Right lobe of liver (tissue), 4 donors: Measurements from ENCODE around the gene PRKCZ.

Source experiments
- POLR2A ChIP-seq: fragments of 450-650 bp; IDR thresholded peaks from one replicate; pipeline ENCODE4 v1.6.1; 2017; ENCODE audit warnings: antibody characterized with exemption, mild to moderate bottlenecking
- TF ChIP-seq, protein P1 (sequence below), 4 donors: fragments of 200-600 bp in 3 of 4; fragments of 450-650 bp in 1 of 4; IDR thresholded peaks; one replicate each; pipeline versions ENCODE4 v1.5.1 to v1.8.0; 2016 to 2022; ENCODE audit warnings: antibody characterized with exemption in 4 of 4, mild to moderate bottlenecking in 2 of 4
- donor health status: DM: no; HTN: no; CAD: no.
- donor health status: DM: no; HTN: no; CAD: no.
- donor health status: DM: no; HTN: yes; CAD: no.

DNA sequence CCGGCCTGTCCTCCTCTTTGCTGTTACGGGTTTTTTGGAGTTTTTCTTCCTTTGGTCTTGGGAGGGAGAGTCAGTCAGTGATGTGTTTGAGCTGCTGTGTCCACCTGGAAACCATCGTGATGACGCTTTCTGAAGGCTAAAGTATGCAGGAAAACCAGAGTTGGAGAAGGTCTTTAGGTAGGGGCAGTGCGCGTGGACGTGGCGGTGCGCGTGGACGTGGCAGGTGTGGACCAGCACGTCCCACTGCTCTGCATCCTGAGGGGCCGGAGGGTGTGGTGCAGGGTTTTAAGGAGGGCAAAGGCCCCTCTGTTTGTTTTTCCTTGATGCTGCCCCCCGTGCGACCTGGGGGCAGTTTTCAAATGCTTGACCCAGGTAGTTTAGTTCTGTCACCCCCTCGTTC is 29.9 kb downstream of the PRKCZ start:
- TF ChIP-seq, protein P1, sequence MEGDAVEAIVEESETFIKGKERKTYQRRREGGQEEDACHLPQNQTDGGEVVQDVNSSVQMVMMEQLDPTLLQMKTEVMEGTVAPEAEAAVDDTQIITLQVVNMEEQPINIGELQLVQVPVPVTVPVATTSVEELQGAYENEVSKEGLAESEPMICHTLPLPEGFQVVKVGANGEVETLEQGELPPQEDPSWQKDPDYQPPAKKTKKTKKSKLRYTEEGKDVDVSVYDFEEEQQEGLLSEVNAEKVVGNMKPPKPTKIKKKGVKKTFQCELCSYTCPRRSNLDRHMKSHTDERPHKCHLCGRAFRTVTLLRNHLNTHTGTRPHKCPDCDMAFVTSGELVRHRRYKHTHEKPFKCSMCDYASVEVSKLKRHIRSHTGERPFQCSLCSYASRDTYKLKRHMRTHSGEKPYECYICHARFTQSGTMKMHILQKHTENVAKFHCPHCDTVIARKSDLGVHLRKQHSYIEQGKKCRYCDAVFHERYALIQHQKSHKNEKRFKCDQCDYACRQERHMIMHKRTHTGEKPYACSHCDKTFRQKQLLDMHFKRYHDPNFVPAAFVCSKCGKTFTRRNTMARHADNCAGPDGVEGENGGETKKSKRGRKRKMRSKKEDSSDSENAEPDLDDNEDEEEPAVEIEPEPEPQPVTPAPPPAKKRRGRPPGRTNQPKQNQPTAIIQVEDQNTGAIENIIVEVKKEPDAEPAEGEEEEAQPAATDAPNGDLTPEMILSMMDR (IDR thresholded peaks at IDR 0.05) = no peak
- no peak for TF ChIP-seq POLR2A
